CD1c-positive myeloid dendritic cell (primary cell): ENCODE measurements around the gene FGF23.
"Not testable (repeated sequence)": the region's sequence is repeated elsewhere in the genome, so short reads cannot be mapped to it uniquely, and the experiment has no call there.

Source experiments
- DNase-seq: peaks from one replicate; pipeline ENCODE4 v3.0.0-alpha.2; 2016; ENCODE audit errors: extremely low spot score

Gene FGF23

GRCh38 chr12:4379405-4379804, at the start of gene FGF23:
TSS of gene FGF23 (minus strand) at chr12:4379712. CDS start at chr12:4379582, 130 bp downstream.
- DNase-seq = no peak

- no peak for DNase-seq
These were observed 44.9 kb upstream of the FGF23 start for GRCh38 chr12:4424422-4424821.

- no peak for DNase-seq
These were observed 44.1 kb upstream of the FGF23 start for GRCh38 chr12:4423528-4424195.

GRCh38 chr12:4422985-4423384, 43.5 kb upstream of the FGF23 start:
- no peak for DNase-seq

GRCh38 chr12:4421590-4422031, 42.1 kb upstream of the FGF23 start:
- DNase-seq = peak; percentile 70

GRCh38 chr12:4420138-4420670, 40.7 kb upstream of the FGF23 start:
- DNase-seq = no peak

GRCh38 chr12:4418913-4419312, 39.4 kb upstream of the FGF23 start:
- no peak for DNase-seq

- no peak for DNase-seq
These were observed 38.4 kb upstream of the FGF23 start for GRCh38 chr12:4417936-4418335.

- DNase-seq = no peak
These were observed 37.9 kb upstream of the FGF23 start for GRCh38 chr12:4417455-4417854.

GRCh38 chr12:4416276-4416675, 36.8 kb upstream of the FGF23 start:
- DNase-seq = peak; percentile 12

GRCh38 chr12:4412465-4412864, 33.0 kb upstream of the FGF23 start:
- no peak for DNase-seq

GRCh38 chr12:4412056-4412455, 32.5 kb upstream of the FGF23 start:
- DNase-seq = no peak

- no peak for DNase-seq
These were observed 27.6 kb upstream of the FGF23 start for GRCh38 chr12:4407136-4407535.

- DNase-seq = not testable (repeated sequence)
These were observed 25.5 kb upstream of the FGF23 start for GRCh38 chr12:4404877-4405637.

GRCh38 chr12:4402996-4403395, 23.5 kb upstream of the FGF23 start:
- DNase-seq = no peak

GRCh38 chr12:4401117-4401516, 21.6 kb upstream of the FGF23 start:
- no peak for DNase-seq

GRCh38 chr12:4395818-4396217, 16.3 kb upstream of the FGF23 start:
- DNase-seq = no peak

GRCh38 chr12:4393211-4393610, 13.7 kb upstream of the FGF23 start:
- DNase-seq = no peak

- no peak for DNase-seq
These were observed 12.8 kb upstream of the FGF23 start for GRCh38 chr12:4392223-4392742.

GRCh38 chr12:4388662-4389061, 9.2 kb upstream of the FGF23 start:
- DNase-seq = no peak

GRCh38 chr12:4388032-4388431, 8.5 kb upstream of the FGF23 start:
- DNase-seq = no peak

- DNase-seq = no peak
These were observed 8.1 kb upstream of the FGF23 start for GRCh38 chr12:4387607-4388006.

- no peak for DNase-seq
These were observed 7.3 kb upstream of the FGF23 start for GRCh38 chr12:4386801-4387200.
